Measurements from ENCODE around the gene PRDM16.
A peak's percentile ranks its signal among the peaks of the same experiment; 100 is the strongest.

Gene PRDM16

GRCh38 chr1:3068564-3069431 is at the start of gene PRDM16:
Gene PRDM16, plus strand, starts transcription at chr1:3069203. Its CDS starts 57 bp downstream, at chr1:3069260.
- H3K4me3 ChIP-seq (ENCODE audit: low read depth, low read length), result peak within 1 kb of the TSS; percentile 55
- no peak for DNase-seq (ENCODE audit: low read depth)

DNA sequence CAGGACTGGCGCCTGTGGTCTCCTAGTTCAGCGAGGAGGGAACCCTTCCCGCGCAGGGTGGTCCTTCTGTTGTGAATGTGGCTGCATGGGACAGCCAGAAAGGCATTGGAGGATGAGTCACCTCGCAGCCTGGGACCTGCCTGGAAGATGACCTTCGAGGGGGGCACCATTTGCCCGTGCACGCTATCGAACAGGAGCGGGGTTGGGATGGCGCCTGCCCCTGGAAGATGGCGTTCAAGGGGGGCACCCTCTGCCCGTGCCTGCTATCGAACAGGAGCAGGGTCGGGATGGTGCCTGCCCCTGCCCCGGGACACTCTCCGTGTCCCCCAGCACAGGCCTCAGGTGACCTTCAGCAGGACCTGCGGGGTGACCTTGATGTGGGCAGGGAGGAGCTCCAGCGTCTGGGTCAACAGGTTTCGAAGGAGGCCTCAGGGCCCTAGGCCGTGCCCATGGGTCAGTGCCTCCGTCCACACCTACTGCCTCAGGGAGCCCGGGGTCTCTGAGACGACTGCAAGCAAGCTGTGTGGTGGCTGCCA is 49.4 kb upstream of the PRDM16 start:
- DNase-seq (ENCODE audit: low read depth), result no peak
- H3K4me3 ChIP-seq (ENCODE audit: low read depth, low read length), result no peak overlapping the region

DNA sequence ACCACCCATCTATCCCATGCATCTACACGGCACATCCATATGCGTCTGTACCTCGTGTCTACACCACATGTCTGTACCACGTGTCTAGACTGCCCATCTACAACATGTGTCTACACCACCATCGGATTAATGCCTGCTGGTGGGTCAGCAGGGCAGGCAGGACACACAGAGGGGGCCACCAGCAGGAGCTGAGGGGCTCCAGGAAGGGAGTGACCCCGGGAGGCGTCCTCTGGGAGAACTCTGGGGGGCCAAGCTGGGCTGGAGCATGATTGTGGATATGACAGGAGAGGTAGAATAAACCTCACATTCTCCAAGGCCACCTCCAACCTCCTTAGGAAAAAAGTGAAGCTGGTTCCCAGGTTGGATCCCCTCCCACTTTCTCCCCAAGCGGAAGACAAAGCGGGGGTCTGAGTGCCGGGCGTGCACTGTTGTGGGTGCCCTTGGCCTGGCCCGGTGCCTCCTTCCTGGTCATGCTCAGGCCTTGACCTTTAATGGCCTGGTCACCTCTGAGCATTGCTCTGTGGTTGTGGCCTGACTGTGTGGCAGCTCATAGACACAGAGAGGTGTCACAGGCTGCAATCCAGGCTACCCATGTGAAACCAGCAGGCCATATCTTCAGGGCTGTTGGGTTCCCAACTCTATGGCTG is 48.6 kb upstream of the PRDM16 start:
- no peak overlapping the region for H3K4me3 ChIP-seq (ENCODE audit: low read depth, low read length)
- no peak for DNase-seq (ENCODE audit: low read depth)

- no peak within 1 kb of the TSS for H3K4me3 ChIP-seq (ENCODE audit: low read depth, low read length)
- no peak for DNase-seq (ENCODE audit: low read depth)
Observed at GRCh38 chr1:3021233-3021671, 47.8 kb upstream of the PRDM16 start, which contains the start of gene ACTRT2. Gene ACTRT2, plus strand, starts transcription at chr1:3021467. Its CDS starts 220 bp downstream, at chr1:3021687.

DNA sequence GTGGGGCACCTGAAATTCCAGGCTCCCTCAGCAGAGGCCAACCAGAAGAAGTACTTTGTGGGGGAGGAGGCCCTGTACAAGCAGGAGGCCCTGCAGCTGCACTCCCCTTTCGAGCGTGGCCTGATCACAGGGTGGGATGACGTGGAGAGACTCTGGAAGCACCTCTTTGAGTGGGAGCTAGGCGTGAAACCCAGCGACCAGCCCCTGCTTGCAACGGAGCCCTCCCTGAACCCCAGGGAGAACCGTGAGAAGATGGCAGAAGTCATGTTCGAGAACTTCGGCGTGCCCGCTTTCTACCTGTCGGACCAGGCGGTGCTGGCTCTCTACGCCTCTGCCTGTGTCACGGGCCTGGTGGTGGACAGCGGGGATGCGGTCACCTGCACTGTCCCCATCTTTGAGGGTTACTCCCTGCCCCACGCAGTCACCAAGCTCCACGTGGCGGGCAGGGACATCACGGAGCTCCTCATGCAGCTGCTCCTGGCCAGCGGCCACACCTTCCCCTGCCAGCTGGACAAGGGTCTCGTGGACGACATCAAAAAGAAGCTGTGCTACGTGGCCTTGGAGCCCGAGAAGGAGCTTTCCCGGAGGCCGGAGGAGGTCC is 47.1 kb upstream of the PRDM16 start:
- DNase-seq (ENCODE audit: low read depth), result no peak
- no peak overlapping the region for H3K4me3 ChIP-seq (ENCODE audit: low read depth, low read length)

GRCh38 chr1:3022511-3022973 is 46.5 kb upstream of the PRDM16 start:
- no peak for DNase-seq (ENCODE audit: low read depth)
- H3K4me3 ChIP-seq (ENCODE audit: low read depth, low read length), result no peak overlapping the region

DNA sequence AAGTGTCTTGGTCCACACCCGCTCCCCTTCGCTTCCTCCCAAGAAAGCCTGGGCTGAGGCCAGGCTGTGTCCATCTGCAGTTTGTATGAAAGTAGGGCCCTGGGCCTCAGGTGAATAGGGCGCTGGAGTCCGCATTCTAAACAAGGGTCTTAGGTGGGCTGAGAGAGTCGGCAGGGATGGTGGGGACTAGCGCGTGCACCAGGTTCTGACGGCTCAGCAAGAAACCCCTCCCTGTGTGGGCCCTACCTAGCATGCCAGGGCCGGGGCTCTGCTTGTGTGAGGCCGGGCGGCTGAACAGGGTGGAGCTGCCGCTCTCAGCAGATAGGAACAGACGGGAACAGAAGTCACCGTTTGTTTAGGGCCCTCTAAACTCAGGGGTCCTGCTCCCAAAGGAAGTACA is 46.0 kb upstream of the PRDM16 start:
- no peak for DNase-seq (ENCODE audit: low read depth)
- no peak overlapping the region for H3K4me3 ChIP-seq (ENCODE audit: low read depth, low read length)

- no peak overlapping the region for H3K4me3 ChIP-seq (ENCODE audit: low read depth, low read length)
Observed at GRCh38 chr1:3024019-3024418, 45.0 kb upstream of the PRDM16 start.

GRCh38 chr1:3024588-3024987 is 44.4 kb upstream of the PRDM16 start:
- H3K4me3 ChIP-seq (ENCODE audit: low read depth, low read length), result no peak overlapping the region
- no peak for DNase-seq (ENCODE audit: low read depth)

More at GRCh38 chr1:3024019-3024418, 45.0 kb upstream of the PRDM16 start:
- DNase-seq (ENCODE audit: low read depth), result no peak

DNA sequence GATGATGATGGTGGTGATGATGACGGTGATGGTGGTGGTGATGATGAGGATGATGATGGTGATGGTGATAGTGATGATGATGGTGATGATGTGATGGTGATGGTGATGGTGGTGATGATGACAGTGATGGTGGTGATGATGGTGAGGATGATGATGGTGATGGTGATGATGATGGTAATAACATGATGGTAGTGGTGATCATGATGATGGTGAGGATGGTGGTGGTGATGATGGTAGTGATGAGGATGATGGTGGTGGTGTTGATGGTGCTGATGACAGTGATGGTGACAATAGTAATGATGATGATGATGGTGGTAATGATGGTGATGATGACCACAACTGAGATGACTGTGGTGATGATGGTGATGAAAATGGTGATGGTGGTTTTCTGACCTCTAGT is 42.9 kb upstream of the PRDM16 start:
- DNase-seq (ENCODE audit: low read depth), result no peak
- H3K4me3 ChIP-seq (ENCODE audit: low read depth, low read length), result no peak overlapping the region

- DNase-seq (ENCODE audit: low read depth), result no peak
- H3K4me3 ChIP-seq (ENCODE audit: low read depth, low read length), result no peak overlapping the region
Observed at GRCh38 chr1:3026581-3027391, 42.2 kb upstream of the PRDM16 start.

GRCh38 chr1:3027611-3028371 is 41.2 kb upstream of the PRDM16 start:
- H3K4me3 ChIP-seq (ENCODE audit: low read depth, low read length), result no peak overlapping the region
- no peak for DNase-seq (ENCODE audit: low read depth)

DNA sequence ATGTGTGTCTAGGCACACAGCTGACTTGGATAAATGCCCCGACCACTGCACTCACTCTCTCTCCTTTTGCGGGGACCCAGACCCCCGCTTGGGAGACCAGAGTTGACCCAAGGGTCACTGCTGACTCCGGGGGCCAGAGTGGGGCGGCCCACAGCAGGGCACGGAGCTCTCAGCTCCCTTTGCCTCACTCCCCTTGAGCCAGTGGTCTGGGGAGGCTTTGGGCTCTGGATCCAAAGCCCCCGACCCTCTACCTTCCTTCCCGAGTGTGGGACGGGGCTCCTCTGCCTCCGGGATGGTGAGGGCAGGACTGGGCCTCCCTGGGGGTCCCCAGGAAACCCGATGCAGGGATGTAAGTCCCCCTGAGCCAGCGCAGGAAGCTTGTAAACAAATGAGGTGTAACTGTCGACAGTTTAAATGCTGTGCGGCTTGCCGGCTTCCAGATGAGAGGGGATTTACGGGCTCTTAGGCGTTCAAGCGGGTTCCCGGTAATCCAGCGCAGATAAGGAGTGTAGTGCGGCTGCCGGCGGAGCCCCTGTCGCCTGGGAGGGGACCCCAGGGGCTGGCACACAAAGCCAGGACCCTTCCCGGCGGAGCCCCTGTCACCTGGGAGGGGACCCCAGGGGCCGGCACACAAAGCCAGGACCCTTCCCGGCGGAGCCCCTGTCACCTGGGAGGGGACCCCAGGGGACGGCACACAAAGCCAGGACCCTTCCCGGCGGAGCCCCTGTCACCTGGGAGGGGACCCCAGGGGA is 40.3 kb upstream of the PRDM16 start:
- DNase-seq (ENCODE audit: low read depth), result no peak
- H3K4me3 ChIP-seq (ENCODE audit: low read depth, low read length), result no peak overlapping the region

- DNase-seq (ENCODE audit: low read depth), result no peak
- no peak overlapping the region for H3K4me3 ChIP-seq (ENCODE audit: low read depth, low read length)
Observed at GRCh38 chr1:3029481-3029961, 39.5 kb upstream of the PRDM16 start.

DNA sequence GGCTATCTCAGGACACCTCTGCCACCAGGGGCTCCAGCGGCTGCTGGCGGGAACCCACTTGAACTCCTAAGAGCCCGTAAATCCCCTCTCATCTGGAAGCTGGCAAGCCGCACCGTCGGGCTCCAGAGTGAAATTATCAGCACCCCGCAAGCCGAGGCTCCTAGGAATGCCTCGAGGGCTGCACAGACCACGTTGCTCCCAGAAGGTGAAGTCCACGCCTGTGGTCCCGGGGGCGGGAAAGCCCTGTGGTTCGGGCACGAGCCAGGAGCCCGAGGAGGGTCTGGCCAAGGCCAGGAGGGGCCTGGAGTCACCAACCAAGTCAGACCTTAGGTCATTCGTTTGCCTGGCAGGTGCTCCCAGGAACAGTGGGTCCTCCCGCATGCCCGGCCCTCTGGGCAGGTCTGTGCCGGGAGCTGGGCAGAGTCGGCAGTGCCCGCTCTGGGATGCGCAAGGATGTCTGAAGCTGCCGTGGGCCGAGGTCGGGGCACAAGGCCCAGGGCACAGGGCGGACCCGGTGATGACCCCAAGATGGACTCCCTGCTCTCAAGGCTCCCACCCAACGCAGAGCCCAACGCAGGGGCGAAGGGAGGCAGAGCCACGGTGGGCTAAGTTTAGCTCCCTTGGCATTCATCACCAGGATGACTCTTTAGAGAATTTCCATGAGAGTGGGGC is 38.9 kb upstream of the PRDM16 start:
- no peak overlapping the region for H3K4me3 ChIP-seq (ENCODE audit: low read depth, low read length)
- DNase-seq (ENCODE audit: low read depth), result no peak

DNA sequence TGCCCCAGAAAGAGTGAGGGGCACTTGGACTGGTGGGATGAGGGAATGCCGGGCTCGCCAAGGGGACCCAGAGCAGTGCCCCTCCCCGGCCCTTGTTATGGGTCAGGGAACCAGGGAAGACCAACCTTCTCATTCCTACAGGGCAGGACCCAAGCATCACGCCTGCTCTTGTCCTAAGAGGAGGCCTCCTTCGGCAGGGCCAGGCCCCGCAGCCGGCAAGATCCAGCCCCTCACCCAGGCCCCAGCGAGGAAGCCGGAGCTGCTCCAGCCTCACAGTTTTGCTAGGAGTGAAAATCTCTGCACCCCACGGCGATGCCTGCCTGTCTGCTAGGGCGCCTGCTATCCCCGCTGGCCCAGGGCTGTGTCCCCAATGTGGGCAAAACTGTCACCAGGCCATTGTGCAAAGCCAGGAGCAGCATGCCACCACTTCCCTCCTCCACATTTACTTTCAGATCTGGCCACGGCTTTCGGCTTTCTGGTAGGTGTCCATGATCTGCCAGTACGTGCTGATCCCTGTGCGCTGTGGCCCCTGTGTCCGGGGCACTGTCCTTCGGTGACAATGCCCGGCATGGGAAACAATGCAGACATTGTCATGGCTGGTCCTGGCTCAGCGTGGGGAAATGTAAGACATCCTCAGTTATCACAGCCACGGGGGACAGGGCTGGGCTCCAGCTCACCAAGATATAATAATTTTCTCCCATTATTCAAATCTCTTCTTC is 38.2 kb upstream of the PRDM16 start:
- no peak for DNase-seq (ENCODE audit: low read depth)

More for the DNA sequence above, 38.2 kb upstream of the PRDM16 start:
- H3K4me3 ChIP-seq (ENCODE audit: low read depth, low read length), result no peak overlapping the region
